ENCODE data around the gene BCAS3.

DNA sequence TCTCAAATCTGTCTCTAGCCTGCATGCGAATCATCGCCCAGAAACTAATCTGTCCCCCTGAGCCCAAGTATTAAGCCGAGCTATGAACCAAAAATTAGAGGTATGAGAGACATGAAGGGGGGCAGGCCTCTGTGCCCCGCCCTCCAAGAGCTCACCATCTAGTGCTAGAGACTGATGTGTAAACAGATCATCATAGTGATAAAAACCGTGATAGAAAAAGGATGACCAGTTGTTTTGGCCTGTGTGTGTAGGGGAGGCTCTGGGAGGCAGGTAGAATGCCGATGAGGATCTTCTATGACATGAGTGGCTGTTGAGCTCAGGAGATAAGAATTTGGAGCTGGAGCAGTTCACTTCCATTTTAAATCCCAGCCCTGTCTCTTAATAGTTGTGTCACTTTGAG lies 632.9 kb downstream of the BCAS3 start:
- TF ChIP-seq, protein P1, sequence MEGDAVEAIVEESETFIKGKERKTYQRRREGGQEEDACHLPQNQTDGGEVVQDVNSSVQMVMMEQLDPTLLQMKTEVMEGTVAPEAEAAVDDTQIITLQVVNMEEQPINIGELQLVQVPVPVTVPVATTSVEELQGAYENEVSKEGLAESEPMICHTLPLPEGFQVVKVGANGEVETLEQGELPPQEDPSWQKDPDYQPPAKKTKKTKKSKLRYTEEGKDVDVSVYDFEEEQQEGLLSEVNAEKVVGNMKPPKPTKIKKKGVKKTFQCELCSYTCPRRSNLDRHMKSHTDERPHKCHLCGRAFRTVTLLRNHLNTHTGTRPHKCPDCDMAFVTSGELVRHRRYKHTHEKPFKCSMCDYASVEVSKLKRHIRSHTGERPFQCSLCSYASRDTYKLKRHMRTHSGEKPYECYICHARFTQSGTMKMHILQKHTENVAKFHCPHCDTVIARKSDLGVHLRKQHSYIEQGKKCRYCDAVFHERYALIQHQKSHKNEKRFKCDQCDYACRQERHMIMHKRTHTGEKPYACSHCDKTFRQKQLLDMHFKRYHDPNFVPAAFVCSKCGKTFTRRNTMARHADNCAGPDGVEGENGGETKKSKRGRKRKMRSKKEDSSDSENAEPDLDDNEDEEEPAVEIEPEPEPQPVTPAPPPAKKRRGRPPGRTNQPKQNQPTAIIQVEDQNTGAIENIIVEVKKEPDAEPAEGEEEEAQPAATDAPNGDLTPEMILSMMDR (conservative IDR thresholded peaks at IDR 0.05; ENCODE audit: low read length), result no peak
- no peak for TF ChIP-seq EZH2phosphoT487 (IDR thresholded peaks at IDR 0.05; ENCODE audit: borderline replicate concordance, low read depth, low read length)
